Subcutaneous abdominal adipose tissue (tissue), 5 donors: Measurements from ENCODE around the gene MUSK.

Experiments
- H3K27ac ChIP-seq: one replicate; pipeline ENCODE4 v1.7.0; 2013; ENCODE audit warnings: low read depth, mild to moderate bottlenecking, inconsistent platforms, low read length, moderate library complexity
- H3K27me3 ChIP-seq, 5 donors: one replicate each; pipeline ENCODE4 v1.7.0; 2013; ENCODE audit warnings: low read length in 5 of 5, inconsistent platforms in 1 of 5; ENCODE audit not compliant: control insufficient read depth in 5 of 5, insufficient read depth in 4 of 5
- H3K36me3 ChIP-seq, 5 donors: one replicate each; pipeline ENCODE4 v1.7.0; 2013; ENCODE audit warnings: low read length in 5 of 5; ENCODE audit not compliant: control insufficient read depth in 5 of 5, insufficient read depth in 5 of 5
- H3K4me1 ChIP-seq, 5 donors: one replicate each; pipeline ENCODE4 v1.7.0; 2013; ENCODE audit warnings: low read length in 5 of 5, mild to moderate bottlenecking in 3 of 5, moderate library complexity in 1 of 5; ENCODE audit not compliant: control insufficient read depth in 5 of 5, insufficient read depth in 5 of 5
- H3K4me3 ChIP-seq, 5 donors: one replicate each; pipeline ENCODE4 v1.7.0; 2013; ENCODE audit warnings: low read length in 5 of 5, low read depth in 1 of 5
- H3K9ac ChIP-seq, 5 donors: one replicate each; pipeline ENCODE4 v1.7.0; 2013; ENCODE audit warnings: low read length in 5 of 5, mild to moderate bottlenecking in 4 of 5, moderate library complexity in 3 of 5
- H3K9me3 ChIP-seq, 5 donors: one replicate each; pipeline ENCODE4 v1.7.0; 2013; ENCODE audit warnings: low read length in 5 of 5; ENCODE audit not compliant: control insufficient read depth in 5 of 5
- donor health status: healthy.
- donor health status: healthy.
- donor health status: healthy.
- donor health status: healthy.
- donor health status: healthy.

MUSK gene

GRCh38 chr9:110668570-110669167 lies at the start of gene MUSK:
MUSK (plus strand) TSS chr9:110668791; CDS start chr9:110668905, 114 bp downstream.
- no peaks in the 10 kb centered on the region for H3K36me3 ChIP-seq
- H3K9ac ChIP-seq: no peak within 1 kb of the TSS
- H3K4me3 ChIP-seq: no peak within 1 kb of the TSS

GRCh38 chr9:110619831-110620230 lies 48.8 kb upstream of the MUSK start:
- no peak overlapping the region for H3K27ac ChIP-seq
- H3K4me3 ChIP-seq: no peak overlapping the region
- no peaks in the 10 kb centered on the region for H3K27me3 ChIP-seq
- H3K9ac ChIP-seq: no peak overlapping the region
- peaks cover 0 to 10% (median 3%) of the 10 kb centered on the region in 5 donors for H3K4me1 ChIP-seq
- H3K9me3 ChIP-seq: no peaks in the 10 kb centered on the region
- no peaks in the 10 kb centered on the region for H3K36me3 ChIP-seq

More at GRCh38 chr9:110668570-110669167, at the start of gene MUSK:
- no peak within 1 kb of the TSS for H3K27ac ChIP-seq
- no peaks in the 10 kb centered on the region for H3K9me3 ChIP-seq
- peaks cover 0 to 7% (median 2%) of the 10 kb centered on the region in 5 donors for H3K4me1 ChIP-seq
- H3K27me3 ChIP-seq: no peaks in the 10 kb centered on the region

- no peaks in the 10 kb centered on the region for H3K27me3 ChIP-seq
- peaks cover 0 to 10% (median 3%) of the 10 kb centered on the region in 5 donors for H3K4me1 ChIP-seq
- H3K27ac ChIP-seq: no peak overlapping the region
- no peak overlapping the region for H3K9ac ChIP-seq
- no peaks in the 10 kb centered on the region for H3K36me3 ChIP-seq
- H3K9me3 ChIP-seq: no peaks in the 10 kb centered on the region
- no peak overlapping the region for H3K4me3 ChIP-seq
These were observed 47.9 kb upstream of the MUSK start for GRCh38 chr9:110620726-110621125.

GRCh38 chr9:110622368-110622767 lies 46.2 kb upstream of the MUSK start:
- no peaks in the 10 kb centered on the region for H3K27me3 ChIP-seq
- no peak overlapping the region for H3K9ac ChIP-seq
- no peak overlapping the region for H3K27ac ChIP-seq
- no peaks in the 10 kb centered on the region for H3K36me3 ChIP-seq
- H3K4me1 ChIP-seq: peaks cover 0 to 16% (median 9%) of the 10 kb centered on the region in 5 donors
- H3K9me3 ChIP-seq: no peaks in the 10 kb centered on the region
- H3K4me3 ChIP-seq: no peak overlapping the region

- no peak overlapping the region for H3K9ac ChIP-seq
- H3K9me3 ChIP-seq: no peaks in the 10 kb centered on the region
- H3K4me1 ChIP-seq: peaks cover 0 to 16% (median 9%) of the 10 kb centered on the region in 5 donors
- H3K27ac ChIP-seq: no peak overlapping the region
- H3K27me3 ChIP-seq: no peaks in the 10 kb centered on the region
- H3K36me3 ChIP-seq: no peaks in the 10 kb centered on the region
- H3K4me3 ChIP-seq: no peak overlapping the region
These were observed 45.0 kb upstream of the MUSK start for GRCh38 chr9:110623462-110624025.

GRCh38 chr9:110626101-110626829 lies 42.3 kb upstream of the MUSK start:
- H3K4me1 ChIP-seq: peaks cover 0 to 9% (median 6%) of the 10 kb centered on the region in 5 donors
- H3K4me3 ChIP-seq: no peak overlapping the region
- peaks cover 0 to 6% (median 3%) of the 10 kb centered on the region in 5 donors for H3K9me3 ChIP-seq
- no peaks in the 10 kb centered on the region for H3K36me3 ChIP-seq
- no peak overlapping the region for H3K27ac ChIP-seq
- H3K9ac ChIP-seq: no peak overlapping the region
- H3K27me3 ChIP-seq: no peaks in the 10 kb centered on the region

GRCh38 chr9:110635589-110635988 lies 33.0 kb upstream of the MUSK start:
- H3K4me1 ChIP-seq: no peaks in the 10 kb centered on the region
- no peak overlapping the region for H3K4me3 ChIP-seq
- H3K9me3 ChIP-seq: peaks cover 3 to 41% (median 25%) of the 10 kb centered on the region in 5 donors
- H3K27ac ChIP-seq: no peak overlapping the region
- no peaks in the 10 kb centered on the region for H3K36me3 ChIP-seq
- no peaks in the 10 kb centered on the region for H3K27me3 ChIP-seq
- H3K9ac ChIP-seq: no peak overlapping the region

GRCh38 chr9:110638381-110638954 lies 30.1 kb upstream of the MUSK start:
- H3K27me3 ChIP-seq: no peaks in the 10 kb centered on the region
- H3K9ac ChIP-seq: no peak overlapping the region
- H3K4me3 ChIP-seq: no peak overlapping the region
- H3K9me3 ChIP-seq: peaks cover 3 to 31% (median 18%) of the 10 kb centered on the region in 5 donors
- no peak overlapping the region for H3K27ac ChIP-seq
- H3K4me1 ChIP-seq: no peaks in the 10 kb centered on the region
- no peaks in the 10 kb centered on the region for H3K36me3 ChIP-seq

- H3K27me3 ChIP-seq: no peaks in the 10 kb centered on the region
- H3K27ac ChIP-seq: no peak overlapping the region
- H3K4me1 ChIP-seq: no peaks in the 10 kb centered on the region
- peaks cover 0 to 9% (median 5%) of the 10 kb centered on the region in 5 donors for H3K9me3 ChIP-seq
- H3K9ac ChIP-seq: no peak overlapping the region
- H3K36me3 ChIP-seq: no peaks in the 10 kb centered on the region
- no peak overlapping the region for H3K4me3 ChIP-seq
These were observed 27.9 kb upstream of the MUSK start for GRCh38 chr9:110640736-110641135.

- Histone ChIP-seq H3K4me1 (no peaks in the 10 kb centered on the region), H3K27ac (no peak overlapping the region), H3K36me3 (no peaks in the 10 kb centered on the region), H3K9me3 (peaks cover 0 to 4% (median 2%) of the 10 kb centered on the region in 5 donors), H3K9ac (no peak overlapping the region), H3K27me3 (no peaks in the 10 kb centered on the region), H3K4me3 (no peak overlapping the region)
These were observed 27.3 kb upstream of the MUSK start for GRCh38 chr9:110641293-110641692.
